Stimulated activated CD4-positive, alpha-beta T cell treated with anti-CD3 and anti-CD28 coated beads, Interleukin-12 subunit alpha, Interleukin-12 subunit beta, amount 100 ng/mL, for 48 hours (primary cell): ENCODE data around the gene APBB1.

Source experiments
- DNase-seq, 3 donors: peaks; one replicate each; pipeline ENCODE4 v3.0.0-alpha.2; 2020; ENCODE audit warnings: low read depth in 2 of 3, low spot score in 1 of 3

Gene APBB1

GRCh38 chr11:6419009-6419631, at the start of gene APBB1:
Gene APBB1, minus strand, starts transcription at chr11:6419094. Its CDS starts 7,747 bp downstream, at chr11:6411347.
- DNase-seq = peak; percentile 37 to 63 (median 47)

GRCh38 chr11:6459099-6459450, 40.2 kb upstream of the APBB1 start:
- DNase-seq = no peak

GRCh38 chr11:6458352-6459098, 39.6 kb upstream of the APBB1 start:
- DNase-seq = no peak

- DNase-seq = no peak
These were observed 38.9 kb upstream of the APBB1 start for GRCh38 chr11:6457581-6458320.

GRCh38 chr11:6456361-6457073, 37.6 kb upstream of the APBB1 start:
- no peak for DNase-seq

- DNase-seq = no peak
These were observed 36.2 kb upstream of the APBB1 start for GRCh38 chr11:6455070-6455469.

- no peak for DNase-seq
These were observed 34.3 kb upstream of the APBB1 start for GRCh38 chr11:6453152-6453551.

- no peak for DNase-seq
These were observed 33.3 kb upstream of the APBB1 start for GRCh38 chr11:6452219-6452618.

- no peak for DNase-seq
These were observed 29.7 kb upstream of the APBB1 start for GRCh38 chr11:6448574-6448973.

- DNase-seq = peak; percentile 14 to 51 (median 37)
These were observed 24.5 kb upstream of the APBB1 start for GRCh38 chr11:6443269-6444003.

GRCh38 chr11:6442441-6442840, 23.5 kb upstream of the APBB1 start:
- no peak for DNase-seq

GRCh38 chr11:6440906-6441358, 22.0 kb upstream of the APBB1 start, which contains the start of gene HPX:
Gene HPX, minus strand, starts transcription at chr11:6440987. Its CDS starts 24 bp downstream, at chr11:6440963.
- DNase-seq = no peak

- DNase-seq = no peak
These were observed 20.2 kb upstream of the APBB1 start for GRCh38 chr11:6438979-6439571.

- no peak for DNase-seq
These were observed 19.1 kb upstream of the APBB1 start for GRCh38 chr11:6437993-6438392.

GRCh38 chr11:6437423-6437822, 18.5 kb upstream of the APBB1 start:
- DNase-seq = no peak

- DNase-seq = no peak
These were observed 15.2 kb upstream of the APBB1 start for GRCh38 chr11:6433998-6434660.

- DNase-seq = no peak
These were observed 13.0 kb upstream of the APBB1 start for GRCh38 chr11:6431861-6432260.

GRCh38 chr11:6427516-6427915, 8.6 kb upstream of the APBB1 start:
- DNase-seq = no peak

GRCh38 chr11:6420677-6421076, 1.8 kb upstream of the APBB1 start:
- no peak for DNase-seq

GRCh38 chr11:6418557-6419008, 311 bp downstream of the APBB1 start:
- no peak for DNase-seq
